Measurements from ENCODE around the gene TNN. TPM values are rescaled to one million over a fixed set of nuclear protein-coding genes. Genes with fewer than 3 reads are reported as not detected.
"Not testable (repeated sequence)": the region's sequence is repeated elsewhere in the genome, so short reads cannot be mapped to it uniquely, and the experiment has no call there.

The TNN gene, protein sequence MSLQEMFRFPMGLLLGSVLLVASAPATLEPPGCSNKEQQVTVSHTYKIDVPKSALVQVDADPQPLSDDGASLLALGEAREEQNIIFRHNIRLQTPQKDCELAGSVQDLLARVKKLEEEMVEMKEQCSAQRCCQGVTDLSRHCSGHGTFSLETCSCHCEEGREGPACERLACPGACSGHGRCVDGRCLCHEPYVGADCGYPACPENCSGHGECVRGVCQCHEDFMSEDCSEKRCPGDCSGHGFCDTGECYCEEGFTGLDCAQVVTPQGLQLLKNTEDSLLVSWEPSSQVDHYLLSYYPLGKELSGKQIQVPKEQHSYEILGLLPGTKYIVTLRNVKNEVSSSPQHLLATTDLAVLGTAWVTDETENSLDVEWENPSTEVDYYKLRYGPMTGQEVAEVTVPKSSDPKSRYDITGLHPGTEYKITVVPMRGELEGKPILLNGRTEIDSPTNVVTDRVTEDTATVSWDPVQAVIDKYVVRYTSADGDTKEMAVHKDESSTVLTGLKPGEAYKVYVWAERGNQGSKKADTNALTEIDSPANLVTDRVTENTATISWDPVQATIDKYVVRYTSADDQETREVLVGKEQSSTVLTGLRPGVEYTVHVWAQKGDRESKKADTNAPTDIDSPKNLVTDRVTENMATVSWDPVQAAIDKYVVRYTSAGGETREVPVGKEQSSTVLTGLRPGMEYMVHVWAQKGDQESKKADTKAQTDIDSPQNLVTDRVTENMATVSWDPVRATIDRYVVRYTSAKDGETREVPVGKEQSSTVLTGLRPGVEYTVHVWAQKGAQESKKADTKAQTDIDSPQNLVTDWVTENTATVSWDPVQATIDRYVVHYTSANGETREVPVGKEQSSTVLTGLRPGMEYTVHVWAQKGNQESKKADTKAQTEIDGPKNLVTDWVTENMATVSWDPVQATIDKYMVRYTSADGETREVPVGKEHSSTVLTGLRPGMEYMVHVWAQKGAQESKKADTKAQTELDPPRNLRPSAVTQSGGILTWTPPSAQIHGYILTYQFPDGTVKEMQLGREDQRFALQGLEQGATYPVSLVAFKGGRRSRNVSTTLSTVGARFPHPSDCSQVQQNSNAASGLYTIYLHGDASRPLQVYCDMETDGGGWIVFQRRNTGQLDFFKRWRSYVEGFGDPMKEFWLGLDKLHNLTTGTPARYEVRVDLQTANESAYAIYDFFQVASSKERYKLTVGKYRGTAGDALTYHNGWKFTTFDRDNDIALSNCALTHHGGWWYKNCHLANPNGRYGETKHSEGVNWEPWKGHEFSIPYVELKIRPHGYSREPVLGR (N-terminal part only)
- total RNA-seq: 1 to 10 TPM in 1 of 4 donors, under 1 TPM in 3; 0.19 to 6.9 (median 0.40) TPM

DNA sequence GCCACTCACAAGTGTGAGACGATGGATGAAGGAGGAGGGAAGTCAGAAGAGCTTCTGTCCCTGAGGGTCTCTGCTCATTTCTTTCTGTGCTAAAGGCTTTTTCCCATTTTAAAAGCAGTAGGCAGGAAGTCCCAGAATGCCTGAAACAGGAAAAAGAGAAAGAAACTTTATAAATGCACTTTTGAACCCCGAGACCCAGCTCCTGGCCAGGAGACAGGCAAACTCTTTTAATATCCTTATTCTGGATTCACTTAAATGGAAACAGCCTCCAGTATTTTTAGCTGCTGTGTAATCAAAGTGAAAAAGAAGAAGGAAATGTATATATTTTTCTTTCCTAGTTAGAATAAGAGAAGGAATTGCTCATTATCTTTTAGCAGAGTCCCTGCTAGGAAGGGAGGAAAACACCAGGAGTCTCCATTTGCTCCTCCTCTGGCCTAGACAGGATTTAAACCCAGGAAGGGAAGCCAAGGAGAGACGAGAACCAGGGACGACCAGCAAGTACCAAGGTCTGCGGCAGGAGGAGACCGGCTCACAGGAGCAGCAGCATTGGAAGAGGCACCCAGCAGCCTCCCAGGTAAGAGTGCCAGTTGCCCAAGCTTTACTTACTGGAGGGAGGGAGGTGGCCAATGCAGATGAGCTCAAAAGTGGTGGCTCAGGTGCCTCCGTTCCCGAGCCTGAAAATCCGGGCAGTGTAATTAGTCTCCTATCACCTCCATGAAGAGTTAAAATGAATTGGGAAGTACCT, at the start of gene TNN:
TSS of gene TNN (plus strand) at position 472 of the 745 bp plus-strand sequence. CDS start 9,586 bp downstream, outside the sequence.
- no peak for TF ChIP-seq CTCF (IDR thresholded peaks at IDR 0.05)
- DNase-seq (ENCODE audit: low spot score) (no peak), ATAC-seq (ENCODE audit: low FRiP score) (no peak)

DNA sequence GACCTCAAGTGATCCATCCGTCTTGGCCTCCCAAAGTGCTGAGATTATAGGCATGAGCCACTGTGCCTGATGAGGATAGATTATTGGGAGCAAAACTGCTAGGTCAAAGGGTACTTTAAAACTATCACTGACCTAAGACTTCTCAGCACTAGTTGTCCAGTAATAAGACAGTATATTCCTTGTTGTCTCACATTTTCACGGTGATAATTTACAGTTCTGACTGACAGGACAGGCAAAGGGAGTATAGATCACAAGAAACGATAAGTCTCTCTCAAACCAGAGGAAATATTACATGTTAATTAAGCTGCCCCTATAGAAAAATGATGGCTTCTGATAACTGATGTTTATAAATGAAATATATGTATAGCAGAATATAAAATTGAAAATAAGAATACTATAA, 48.1 kb upstream of the TNN start:
- DNase-seq (ENCODE audit: low spot score) (no peak), ATAC-seq (ENCODE audit: low FRiP score) (no peak)
- TF ChIP-seq CTCF (IDR thresholded peaks at IDR 0.05): no peak

DNA sequence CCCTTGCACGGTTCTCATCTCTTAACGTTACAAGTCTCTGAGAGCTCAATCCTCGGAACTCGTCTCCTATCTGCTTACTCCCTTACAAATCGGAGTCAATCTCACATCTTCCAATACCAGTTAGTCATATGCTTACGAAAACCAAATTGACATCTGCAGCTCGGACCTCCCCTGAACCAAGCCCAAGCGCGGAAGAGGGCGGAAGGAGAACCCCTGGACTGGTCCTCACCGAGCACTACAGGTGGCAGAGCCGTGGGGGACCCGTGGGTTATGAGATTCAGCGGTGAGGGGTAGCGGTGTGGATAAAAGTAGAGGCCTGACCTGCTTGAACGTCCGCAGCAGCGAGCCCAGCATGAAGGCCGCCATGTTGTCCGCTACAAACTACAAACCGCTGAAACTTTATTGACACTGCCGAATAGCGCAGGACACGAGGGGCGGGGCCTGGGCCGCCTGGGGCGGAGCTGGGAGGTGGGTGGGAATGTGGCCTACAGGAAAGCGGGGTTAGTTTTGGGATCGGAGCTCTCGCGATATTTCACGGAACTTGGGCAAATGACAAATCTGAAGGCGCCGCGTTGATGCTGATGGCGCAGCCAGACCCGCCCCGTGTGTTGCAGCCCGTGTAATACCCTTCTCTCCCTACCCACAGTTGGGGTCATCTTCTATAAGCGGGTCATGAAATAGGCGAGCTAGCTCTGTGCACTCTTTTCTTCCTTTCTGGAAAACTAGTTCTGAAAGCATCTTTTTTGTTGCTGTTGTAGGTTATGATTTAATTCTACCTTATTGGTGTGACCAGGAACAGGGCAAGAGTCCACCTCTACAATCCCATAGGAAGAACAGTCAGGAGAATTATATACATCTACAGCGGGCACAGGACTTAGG, 44.4 kb upstream of the TNN start, which contains the start of gene MRPS14:
TSS of gene MRPS14 (minus strand) at position 383 of the 879 bp plus-strand sequence. CDS start at position 366, 17 bp downstream.
- ATAC-seq (ENCODE audit: low FRiP score): peak; percentile 99
- DNase-seq (ENCODE audit: low spot score): peak; percentile 95
- no peak for TF ChIP-seq CTCF (IDR thresholded peaks at IDR 0.05)

DNA sequence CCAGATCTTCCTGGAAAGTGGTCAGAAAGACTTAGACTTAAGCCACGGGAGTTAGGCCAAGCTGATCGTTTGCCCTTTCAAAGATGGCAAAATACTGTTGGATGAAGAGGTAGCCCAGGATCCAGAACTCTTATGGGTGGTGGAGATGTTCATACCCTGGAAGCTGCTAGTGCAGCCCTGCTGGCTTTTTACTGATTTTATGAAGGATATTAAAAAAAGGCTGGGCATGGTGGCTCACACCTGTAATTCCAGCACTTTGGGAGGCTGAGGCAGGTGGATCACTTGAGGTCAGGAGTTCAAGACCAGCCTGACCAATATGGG, 43.8 kb upstream of the TNN start:
- DNase-seq (ENCODE audit: low spot score): not testable (repeated sequence)

GRCh38 chr1:175024773-175025172, 42.9 kb upstream of the TNN start:
- TF ChIP-seq CTCF (IDR thresholded peaks at IDR 0.05): no peak
- ATAC-seq (ENCODE audit: low FRiP score) (no peak), DNase-seq (ENCODE audit: low spot score) (no peak)

More for the DNA sequence above, 43.8 kb upstream of the TNN start:
- ATAC-seq (ENCODE audit: low FRiP score): not testable (repeated sequence)

DNA sequence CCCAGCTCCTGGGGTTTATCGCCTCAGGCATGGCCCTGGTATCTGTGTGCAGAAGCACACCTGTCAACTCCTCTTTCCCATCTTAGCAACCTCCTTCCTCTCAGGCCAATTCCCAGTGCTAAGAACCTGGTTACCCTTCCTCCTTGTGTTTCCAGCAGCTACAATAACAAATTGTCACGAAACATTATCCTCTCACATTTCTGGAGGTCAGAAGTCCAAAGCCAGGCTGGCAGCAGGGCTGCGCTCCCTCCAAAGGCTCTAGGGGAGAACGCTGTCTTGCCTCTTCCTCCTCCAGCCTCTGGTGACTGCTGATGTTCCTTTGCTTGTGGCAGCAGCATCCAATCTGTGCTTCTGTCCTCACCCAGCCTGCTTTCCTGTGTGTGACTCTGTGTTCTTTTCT, 33.7 kb upstream of the TNN start:
- ATAC-seq (ENCODE audit: low FRiP score) (no peak), DNase-seq (ENCODE audit: low spot score) (no peak)
- no peak for TF ChIP-seq CTCF (IDR thresholded peaks at IDR 0.05)
